Mesodermal cell (in vitro differentiated cells): ENCODE data around the gene DAB1.

ENCODE experiments used
- H3K27ac ChIP-seq: 2 replicates; pipeline ENCODE4 v1.7.0; 2013; ENCODE audit warnings: mild to moderate bottlenecking, low read depth, low read length, moderate library complexity; ENCODE audit not compliant: severe bottlenecking
- H3K36me3 ChIP-seq: 2 replicates; pipeline ENCODE4 v1.7.1; 2013; ENCODE audit warnings: mild to moderate bottlenecking, low read length, moderate library complexity; ENCODE audit not compliant: control insufficient read depth, insufficient read depth
- H3K4me1 ChIP-seq: one replicate; pipeline ENCODE4 v1.7.1; 2013; ENCODE audit warnings: mild to moderate bottlenecking, low read length; ENCODE audit not compliant: insufficient read depth, control insufficient read depth, poor library complexity, severe bottlenecking
- H3K4me3 ChIP-seq: 2 replicates; pipeline ENCODE4 v1.7.0; 2013; ENCODE audit warnings: low read length, control low read depth, mild to moderate bottlenecking; ENCODE audit not compliant: insufficient read depth, poor library complexity, severe bottlenecking; ENCODE audit errors: extremely low read depth
- H3K9me3 ChIP-seq: 2 replicates; pipeline ENCODE4 v1.7.1; 2013; ENCODE audit warnings: mild to moderate bottlenecking, low read length, moderate library complexity; ENCODE audit not compliant: control insufficient read depth
- WGBS, 2 experiments: methylation state at CpG; one replicate each; pipeline ENCODE4 v1.1.5; 2013; ENCODE audit warnings: missing lambda C conversion rate in 2 of 2; ENCODE audit not compliant: insufficient coverage in 2 of 2; 5-methylcytosine and 5-hydroxymethylcytosine counted together

DAB1 gene

GRCh38 chr1:57172040-57172439, 251.8 kb downstream of the DAB1 start:
- WGBS, 2 experiments = no CpG with 5 or more reads among the region's 1 CpG
- Histone ChIP-seq H3K9me3 (no peaks in the 10 kb centered on the region), H3K27ac (no peak overlapping the region), H3K4me1 (peaks cover 3% of the 10 kb centered on the region), H3K4me3 (no peak overlapping the region), H3K36me3 (no peaks in the 10 kb centered on the region)

GRCh38 chr1:57167997-57168396, 255.9 kb downstream of the DAB1 start:
- no peak overlapping the region for H3K4me3 ChIP-seq
- peaks cover 8% of the 10 kb centered on the region for H3K4me1 ChIP-seq

GRCh38 chr1:57165546-57165945, 258.3 kb downstream of the DAB1 start:
- no peaks in the 10 kb centered on the region for H3K36me3 ChIP-seq
- H3K4me3 ChIP-seq = no peak overlapping the region
- peaks cover 11% of the 10 kb centered on the region for H3K4me1 ChIP-seq
- no peaks in the 10 kb centered on the region for H3K9me3 ChIP-seq
- H3K27ac ChIP-seq = no peak overlapping the region
- 17 to 57% methylated on average over 1 of the region's 1 CpG for WGBS, 2 experiments

More at GRCh38 chr1:57167997-57168396, 255.9 kb downstream of the DAB1 start:
- H3K36me3 ChIP-seq = no peaks in the 10 kb centered on the region
- 100% methylated on average over 1 of the region's 2 CpGs; no CpG with 5 or more reads in 1 of the 2 experiments for WGBS, 2 experiments
- H3K27ac ChIP-seq = no peak overlapping the region
- no peaks in the 10 kb centered on the region for H3K9me3 ChIP-seq

DNA sequence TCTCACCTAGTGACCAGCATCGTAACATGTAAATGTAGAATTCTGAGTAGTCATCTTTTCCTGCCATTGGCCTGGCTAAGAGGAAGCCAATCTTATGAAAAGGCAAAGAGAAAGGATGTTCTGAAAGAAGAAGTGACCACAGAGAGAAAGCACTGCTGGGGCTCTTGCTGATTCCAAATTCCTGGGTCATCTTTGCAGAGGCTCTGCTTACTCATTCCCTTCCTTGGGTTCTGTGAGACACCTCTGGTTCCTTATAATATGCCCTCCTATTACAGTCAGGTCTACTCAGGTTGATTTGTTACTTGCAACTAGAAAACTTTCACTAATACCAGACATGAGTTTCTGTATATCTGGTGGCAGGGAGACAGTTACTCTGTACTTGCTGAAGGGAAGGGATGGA, 259.3 kb downstream of the DAB1 start:
- 100% methylated on average over 1 of the region's 1 CpG for WGBS, 2 experiments
- no peak overlapping the region for H3K4me3 ChIP-seq
- H3K27ac ChIP-seq = no peak overlapping the region
- H3K36me3 ChIP-seq = no peaks in the 10 kb centered on the region
- H3K4me1 ChIP-seq = peaks cover 11% of the 10 kb centered on the region
- H3K9me3 ChIP-seq = no peaks in the 10 kb centered on the region

DNA sequence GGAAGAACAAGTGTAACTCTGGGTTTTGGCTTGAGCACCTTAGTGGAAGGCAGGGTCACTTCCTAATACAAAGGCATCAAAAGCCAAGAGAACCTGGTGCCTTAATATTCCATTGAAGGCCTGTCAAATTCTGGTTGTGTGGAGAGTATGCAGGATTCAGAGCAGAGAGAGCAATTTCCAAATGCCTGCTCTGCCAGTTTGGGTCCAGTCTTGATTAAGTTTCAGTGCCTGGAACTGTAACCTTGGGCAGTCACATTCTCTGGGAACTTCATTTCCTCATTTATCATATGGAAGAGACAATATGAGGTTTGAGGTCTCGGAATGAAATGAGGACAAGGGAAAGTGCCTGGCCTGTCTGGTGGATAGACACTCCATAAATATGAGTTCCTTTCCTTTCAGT, 260.1 kb downstream of the DAB1 start:
- WGBS, 2 experiments = no CpG with 5 or more reads among the region's 1 CpG
- H3K4me1 ChIP-seq = peaks cover 11% of the 10 kb centered on the region

DNA sequence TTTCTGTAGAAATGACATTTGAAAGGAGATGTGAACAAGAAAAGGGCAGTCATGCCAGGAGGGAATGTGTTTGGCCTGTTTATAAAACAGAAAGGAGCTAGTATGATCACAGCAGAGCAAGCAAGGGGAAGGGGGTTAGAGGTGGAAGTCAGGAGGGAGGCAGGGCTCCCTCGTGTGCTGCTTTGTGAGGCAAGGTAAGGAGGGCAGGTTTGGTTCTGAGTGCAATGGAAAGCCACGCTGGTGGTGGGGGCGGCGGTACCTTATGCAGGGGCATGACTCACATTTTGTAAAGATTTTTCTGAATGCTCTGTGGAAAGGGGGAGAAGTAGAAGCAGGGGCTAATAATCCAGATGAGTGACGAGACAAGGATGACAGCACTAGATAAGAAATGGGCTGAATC, 260.5 kb downstream of the DAB1 start:
- peaks cover 11% of the 10 kb centered on the region for H3K4me1 ChIP-seq
- WGBS, 2 experiments = 57 to 60% methylated on average over 5 of the region's 5 CpGs

More for the DNA sequence above, 260.1 kb downstream of the DAB1 start:
- no peaks in the 10 kb centered on the region for H3K36me3 ChIP-seq
- H3K27ac ChIP-seq = no peak overlapping the region
- no peak overlapping the region for H3K4me3 ChIP-seq
- no peaks in the 10 kb centered on the region for H3K9me3 ChIP-seq

GRCh38 chr1:57162607-57163261, 261.1 kb downstream of the DAB1 start:
- Histone ChIP-seq H3K4me1 (peaks cover 11% of the 10 kb centered on the region), H3K36me3 (no peaks in the 10 kb centered on the region), H3K27ac (no peak overlapping the region), H3K9me3 (peaks cover under 1% of the 10 kb centered on the region), H3K4me3 (no peak overlapping the region)
- 94 to 100% methylated on average over 1 to 2 of the region's 4 CpGs for WGBS, 2 experiments

More for the DNA sequence above, 260.5 kb downstream of the DAB1 start:
- H3K36me3 ChIP-seq = no peaks in the 10 kb centered on the region
- H3K27ac ChIP-seq = no peak overlapping the region
- H3K4me3 ChIP-seq = no peak overlapping the region
- H3K9me3 ChIP-seq = no peaks in the 10 kb centered on the region

DNA sequence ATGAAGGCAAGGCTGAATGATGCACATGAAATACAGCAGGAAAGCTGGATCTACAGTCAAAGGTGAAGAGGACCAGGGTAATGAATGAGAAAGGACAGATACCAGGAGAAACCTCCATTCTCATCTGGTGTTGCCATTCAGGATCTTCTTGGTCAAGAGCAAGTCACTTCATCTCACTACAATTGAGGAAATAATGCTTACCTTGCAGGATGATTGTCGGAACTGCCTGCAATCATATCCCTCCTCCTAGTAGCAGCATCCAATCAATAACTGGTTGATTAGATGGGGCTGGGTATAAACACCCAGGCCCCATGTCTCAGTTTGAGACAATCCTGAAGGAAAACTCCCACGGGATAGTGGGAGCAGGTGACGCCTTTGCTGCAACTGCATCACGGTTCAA, 263.3 kb downstream of the DAB1 start:
- Histone ChIP-seq H3K36me3 (no peaks in the 10 kb centered on the region), H3K4me3 (no peak overlapping the region), H3K9me3 (peaks cover 3% of the 10 kb centered on the region), H3K27ac (no peak overlapping the region), H3K4me1 (peaks cover 14% of the 10 kb centered on the region)
- WGBS, 2 experiments = 93% methylated on average over 2 of the region's 4 CpGs; no CpG with 5 or more reads in 1 of the 2 experiments

- Histone ChIP-seq H3K4me1 (peaks cover 11% of the 10 kb centered on the region), H3K9me3 (peaks cover 3% of the 10 kb centered on the region), H3K27ac (no peak overlapping the region), H3K36me3 (no peaks in the 10 kb centered on the region), H3K4me3 (no peak overlapping the region)
- WGBS, 2 experiments = 100% methylated on average over 1 of the region's 1 CpG
Observed at GRCh38 chr1:57158604-57158998, 265.3 kb downstream of the DAB1 start.

GRCh38 chr1:57157818-57158603, 265.8 kb downstream of the DAB1 start:
- Histone ChIP-seq H3K27ac (no peak overlapping the region), H3K36me3 (no peaks in the 10 kb centered on the region), H3K9me3 (peaks cover 3% of the 10 kb centered on the region), H3K4me1 (peaks cover 5% of the 10 kb centered on the region), H3K4me3 (no peak overlapping the region)
- 79% methylated on average over 4 to 7 of the region's 8 CpGs for WGBS, 2 experiments

DNA sequence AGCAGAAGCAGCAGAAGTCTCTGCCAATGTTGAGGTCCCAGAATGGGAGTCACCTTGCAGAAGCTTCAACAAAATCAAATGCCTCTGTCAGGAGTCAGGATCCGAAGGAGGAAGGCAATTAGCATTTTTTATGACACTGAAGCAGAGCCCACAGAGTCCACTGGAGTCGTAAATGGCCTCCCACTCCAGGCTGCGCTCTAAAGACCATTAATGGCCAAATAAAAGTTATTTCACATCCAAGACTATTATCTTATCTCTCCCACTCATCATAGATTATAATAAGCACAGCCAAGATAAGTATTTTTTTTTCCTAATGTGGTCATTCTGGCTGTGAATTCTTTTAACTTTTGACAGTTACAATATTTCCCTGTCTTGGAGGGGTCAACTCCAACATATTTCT, 267.0 kb downstream of the DAB1 start:
- no peak overlapping the region for H3K27ac ChIP-seq
- H3K4me1 ChIP-seq = peaks cover 3% of the 10 kb centered on the region
- peaks cover 3% of the 10 kb centered on the region for H3K9me3 ChIP-seq
- H3K36me3 ChIP-seq = no peaks in the 10 kb centered on the region
- 83 to 90% methylated on average over 2 to 3 of the region's 3 CpGs for WGBS, 2 experiments
- no peak overlapping the region for H3K4me3 ChIP-seq
